Stimulated activated CD8-positive, alpha-beta memory T cell treated with anti-CD3 and anti-CD28 coated beads, Interleukin-12 subunit alpha, Interleukin-12 subunit beta, amount 100 ng/mL, for 4 hours (primary cell): ENCODE results near the gene MICAL3.

Source experiments
- DNase-seq: peaks from one replicate; pipeline ENCODE4 v3.0.0-alpha.2; 2020; ENCODE audit warnings: low read depth

The MICAL3 gene

DNA sequence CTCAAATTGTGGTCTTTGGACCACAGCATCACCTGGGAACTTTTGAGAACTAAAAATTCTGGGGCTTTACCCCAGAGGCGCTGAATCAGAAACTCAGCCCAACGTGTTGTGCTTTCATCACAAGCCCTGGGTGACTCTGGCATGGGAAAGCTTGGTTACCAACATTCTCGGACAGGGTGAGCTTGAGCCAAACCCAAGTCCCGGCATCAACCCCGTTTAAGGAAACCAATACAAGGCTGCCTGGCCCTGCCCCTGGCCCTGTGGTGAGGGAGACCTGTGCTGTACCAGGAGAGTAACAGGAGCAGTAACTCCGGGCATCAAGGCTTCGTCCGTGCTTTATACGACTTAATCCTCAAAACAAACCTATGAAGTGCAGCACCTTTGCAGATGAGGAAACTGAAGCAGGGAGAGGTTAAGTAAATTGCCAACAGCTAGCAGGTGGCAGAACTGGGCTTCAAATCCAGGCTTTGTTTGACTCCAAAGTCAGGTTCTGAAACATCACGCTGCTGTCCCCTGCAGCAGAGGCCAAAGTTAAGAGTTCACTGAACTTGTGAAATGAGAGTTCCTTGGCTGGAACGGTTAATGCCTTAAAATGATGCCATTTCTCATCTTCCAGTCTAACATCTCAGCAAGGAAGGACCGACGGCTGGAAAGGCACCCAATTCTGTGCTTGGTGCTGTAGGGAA, 186.0 kb downstream of the MICAL3 start:
- DNase-seq: no peak

DNA sequence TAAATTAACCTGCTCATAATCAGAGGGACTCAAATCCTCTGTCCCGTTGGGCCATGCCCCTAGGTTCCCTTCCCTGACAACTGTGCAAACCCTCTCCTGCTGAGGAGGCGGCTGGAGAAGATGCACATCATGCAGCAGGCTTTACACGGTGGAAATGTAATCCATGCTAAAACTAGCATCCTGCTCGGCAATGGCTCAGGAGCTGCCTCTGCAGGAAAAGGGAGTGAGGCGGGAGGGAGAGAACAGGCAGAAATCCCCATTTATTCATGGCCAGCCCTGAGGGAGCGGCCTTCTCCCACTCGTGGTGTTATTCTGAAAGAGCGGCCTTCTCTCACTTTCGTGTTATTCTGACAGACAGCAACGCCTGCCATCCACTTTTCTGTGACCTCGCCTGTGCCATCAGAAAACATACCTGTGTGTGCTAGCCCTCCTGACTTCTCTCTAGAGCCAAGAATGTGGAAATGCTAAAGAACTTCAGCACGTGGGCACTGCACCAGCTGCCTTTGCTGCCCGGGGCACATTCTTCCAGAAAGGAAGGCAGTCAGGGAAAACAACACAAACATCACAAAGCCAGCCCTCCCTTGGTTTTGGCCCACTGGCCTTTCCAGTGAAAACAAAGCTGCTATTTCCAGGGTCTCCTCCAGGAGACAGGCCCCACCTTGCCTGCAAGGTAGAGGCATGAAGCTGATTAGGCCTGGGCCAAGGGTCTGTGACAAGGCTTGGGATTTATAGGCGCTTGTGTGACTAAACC, 187.2 kb downstream of the MICAL3 start:
- DNase-seq: no peak

DNA sequence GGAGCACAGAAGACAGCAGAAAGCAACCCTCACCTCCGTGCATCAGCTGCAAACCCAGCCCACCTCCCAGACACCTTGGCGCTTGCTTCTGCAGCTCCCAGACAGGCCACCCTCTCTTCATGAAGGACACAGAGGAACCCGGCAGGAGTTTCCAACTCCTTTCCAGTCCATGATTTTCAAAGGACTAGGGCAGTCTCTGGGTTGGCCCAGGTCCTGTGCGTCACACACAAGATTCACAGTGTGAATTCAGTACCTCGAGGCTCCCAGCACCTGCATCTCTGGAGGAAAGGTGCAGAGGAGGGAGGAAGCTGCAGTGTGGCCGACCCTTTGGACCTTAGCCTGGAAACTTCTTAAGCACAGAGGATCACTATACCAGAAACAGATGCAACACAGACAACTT, 189.1 kb downstream of the MICAL3 start:
- DNase-seq: no peak

DNA sequence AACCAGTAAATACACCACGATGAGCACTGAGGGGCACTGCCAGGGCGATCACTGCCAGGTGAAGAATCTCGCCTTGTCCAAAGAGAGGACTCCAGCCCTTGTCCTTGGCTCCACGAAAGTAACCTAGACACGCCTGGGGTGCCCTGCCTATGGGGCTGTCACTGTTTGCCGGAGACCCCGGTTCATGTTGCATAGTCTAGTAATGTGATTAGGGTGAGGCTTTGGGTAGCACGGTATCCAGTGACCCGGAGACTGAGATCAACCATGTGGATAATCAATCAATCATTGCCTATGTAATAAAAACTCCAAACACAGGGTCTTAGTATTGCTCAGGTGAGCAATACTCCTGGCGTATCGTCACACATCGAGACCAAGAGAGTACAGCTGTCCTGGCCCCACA, 190.9 kb downstream of the MICAL3 start:
- no peak for DNase-seq

DNA sequence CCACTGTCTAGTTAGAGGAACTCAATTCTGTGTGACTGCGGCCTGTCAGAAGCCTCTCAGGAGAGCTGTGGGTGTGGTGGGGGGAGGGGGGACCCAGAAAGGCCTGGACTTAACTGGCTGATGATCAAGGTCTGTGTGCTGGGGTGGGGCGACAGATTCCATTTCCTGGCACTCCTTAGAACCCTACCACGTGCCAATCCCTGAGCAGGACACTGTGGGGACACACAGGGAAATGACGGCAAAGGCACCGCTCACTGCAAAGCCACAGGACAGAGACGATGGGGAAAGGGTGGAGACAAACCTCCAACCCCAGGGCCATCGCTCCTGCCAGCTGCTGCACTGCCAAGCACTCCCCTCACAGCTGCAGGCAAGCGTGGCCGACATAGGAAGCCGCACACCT, 191.7 kb downstream of the MICAL3 start:
- DNase-seq: no peak

DNA sequence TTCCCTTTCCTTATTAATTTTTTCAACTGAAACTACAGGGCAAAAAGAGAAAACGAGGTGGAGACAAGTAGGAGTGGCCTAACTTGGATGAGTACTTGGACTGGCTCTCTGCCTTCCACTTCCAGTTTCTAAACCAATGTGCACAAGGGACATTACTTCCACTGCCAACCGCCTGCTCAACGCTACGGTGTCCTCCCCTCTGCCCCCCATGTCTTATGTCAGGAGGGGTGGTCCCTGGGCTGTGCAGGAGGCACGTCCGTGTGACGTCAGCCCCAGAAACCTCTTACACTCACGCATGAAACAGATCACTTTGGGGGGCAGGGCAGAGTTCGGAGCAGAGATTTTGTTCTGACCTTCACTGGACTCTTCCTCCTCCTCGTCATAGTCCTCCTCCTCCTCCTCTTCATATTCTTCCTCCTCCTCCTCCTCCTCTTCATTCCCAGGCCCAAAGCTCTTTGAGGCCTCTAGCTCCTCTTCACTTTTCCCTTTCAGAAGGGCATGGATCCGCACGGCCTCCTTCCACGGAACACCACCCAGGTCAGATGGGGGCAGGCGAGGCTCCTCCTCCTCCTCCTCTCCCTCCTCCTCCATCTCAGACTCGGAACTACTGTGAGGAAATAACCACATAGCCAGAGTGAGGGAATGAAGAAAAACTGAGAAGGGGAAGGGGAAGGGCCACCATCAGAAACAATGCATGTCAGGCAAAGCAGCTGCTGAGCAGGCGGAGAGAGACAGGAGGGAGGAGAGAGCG, 192.7 kb downstream of the MICAL3 start:
- DNase-seq: no peak

DNA sequence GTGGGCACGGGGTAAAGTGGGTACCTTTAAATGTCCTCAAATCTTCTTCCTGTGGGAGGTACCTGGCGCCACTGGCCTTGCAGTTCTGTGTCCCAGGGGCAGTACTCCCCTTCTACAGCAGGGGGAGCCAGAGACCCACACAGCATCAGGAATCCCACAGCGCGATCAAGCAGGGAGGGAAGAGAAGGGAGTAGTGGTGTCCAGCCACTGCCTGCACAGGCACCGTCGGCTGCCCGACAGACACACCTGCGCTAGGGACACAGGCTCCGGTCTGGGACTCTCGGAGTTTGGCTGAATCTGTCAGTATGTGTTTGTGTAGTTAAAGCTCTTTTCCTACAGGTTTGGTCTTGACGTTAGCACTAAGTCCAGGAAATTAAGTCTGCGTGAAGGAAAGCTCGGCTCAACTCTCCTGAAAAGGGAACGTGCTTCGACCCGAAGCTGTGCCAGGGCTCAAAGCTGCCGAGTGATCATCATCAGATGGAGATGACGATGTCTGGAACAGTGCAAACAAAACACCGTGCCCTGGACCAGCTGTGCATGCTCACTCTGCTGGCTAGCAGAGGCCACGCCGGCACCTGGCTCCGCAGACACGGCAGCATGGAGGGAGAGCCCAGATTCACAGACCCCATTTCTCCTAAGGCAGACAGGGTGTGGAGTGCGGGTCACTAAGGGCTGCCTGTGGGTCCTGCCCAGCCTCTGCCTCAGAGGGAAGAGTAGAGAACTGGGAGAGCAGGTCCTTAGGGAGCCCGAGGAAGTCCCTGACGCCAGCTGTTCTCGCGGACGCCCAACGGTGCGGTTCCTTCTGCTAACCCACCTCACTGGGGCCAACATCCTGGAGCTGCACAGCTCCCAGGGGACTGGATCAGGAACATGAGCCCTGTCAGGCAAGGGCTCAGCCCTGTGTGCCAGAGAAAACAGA, 194.1 kb downstream of the MICAL3 start:
- DNase-seq: peak; percentile 59

DNA sequence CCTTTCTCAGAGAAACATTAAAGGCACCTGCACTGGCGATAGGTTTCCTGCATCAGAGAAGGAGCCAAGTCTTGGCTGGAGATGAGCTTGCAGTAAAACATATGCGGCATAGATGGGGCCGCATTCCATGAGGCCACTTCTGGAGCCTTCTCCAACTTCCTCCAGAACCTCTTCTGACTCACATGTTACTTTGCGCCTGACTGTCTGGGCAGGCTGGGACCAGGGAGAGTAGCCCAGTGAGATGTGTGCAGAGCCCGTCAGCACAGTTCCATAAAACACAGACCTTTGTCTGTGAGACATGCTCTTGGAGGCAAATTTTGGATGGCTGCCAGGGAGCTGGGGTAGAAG, 194.7 kb downstream of the MICAL3 start:
- DNase-seq: no peak

DNA sequence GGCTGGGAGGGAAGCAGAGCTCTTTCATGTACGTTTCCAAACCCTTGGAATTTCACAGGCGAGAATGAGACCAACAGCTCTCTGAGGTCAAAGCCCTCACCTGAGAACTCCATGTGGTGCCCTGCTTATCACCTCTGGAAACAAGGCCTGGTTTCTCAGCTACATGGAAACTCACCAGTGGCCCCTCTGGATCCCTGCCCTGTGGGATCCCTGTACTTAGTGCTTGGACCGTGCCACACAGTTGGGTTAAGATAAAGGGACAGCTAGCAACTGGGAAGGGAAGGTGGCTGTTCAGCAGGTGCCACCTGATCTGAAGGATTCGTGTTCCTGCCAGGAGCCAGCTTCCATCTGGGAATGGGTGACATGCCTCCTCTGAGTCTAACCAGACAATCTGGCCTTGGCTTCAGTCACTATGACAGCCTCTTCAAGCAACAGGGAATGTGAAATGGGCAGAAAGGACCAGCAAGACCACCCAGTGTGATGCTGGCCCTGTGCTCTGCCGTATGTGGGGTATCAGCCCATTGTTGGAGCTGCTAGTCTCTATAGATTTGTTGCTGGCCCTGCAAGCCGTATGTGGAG, 195.8 kb downstream of the MICAL3 start:
- no peak for DNase-seq

DNA sequence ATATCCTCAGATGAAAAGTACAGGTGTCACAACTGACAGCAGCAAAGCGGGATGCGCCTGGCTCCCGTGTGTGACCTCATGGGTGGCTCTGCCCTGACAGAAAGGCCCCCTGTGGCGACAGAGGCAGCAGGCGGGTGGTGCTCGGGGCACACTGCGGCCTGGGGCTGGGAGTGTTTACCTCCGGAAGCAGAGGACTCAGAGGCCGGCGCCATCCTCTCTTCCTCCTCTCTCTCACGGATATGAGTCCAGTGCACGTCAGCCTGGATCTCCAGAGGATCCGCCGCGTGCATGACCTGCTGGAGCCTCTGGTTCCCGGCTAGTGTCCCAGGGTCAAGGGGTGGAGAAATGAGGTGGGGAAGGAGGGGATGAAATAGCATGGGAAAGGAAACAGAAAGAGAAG, 196.9 kb downstream of the MICAL3 start:
- DNase-seq: no peak

DNA sequence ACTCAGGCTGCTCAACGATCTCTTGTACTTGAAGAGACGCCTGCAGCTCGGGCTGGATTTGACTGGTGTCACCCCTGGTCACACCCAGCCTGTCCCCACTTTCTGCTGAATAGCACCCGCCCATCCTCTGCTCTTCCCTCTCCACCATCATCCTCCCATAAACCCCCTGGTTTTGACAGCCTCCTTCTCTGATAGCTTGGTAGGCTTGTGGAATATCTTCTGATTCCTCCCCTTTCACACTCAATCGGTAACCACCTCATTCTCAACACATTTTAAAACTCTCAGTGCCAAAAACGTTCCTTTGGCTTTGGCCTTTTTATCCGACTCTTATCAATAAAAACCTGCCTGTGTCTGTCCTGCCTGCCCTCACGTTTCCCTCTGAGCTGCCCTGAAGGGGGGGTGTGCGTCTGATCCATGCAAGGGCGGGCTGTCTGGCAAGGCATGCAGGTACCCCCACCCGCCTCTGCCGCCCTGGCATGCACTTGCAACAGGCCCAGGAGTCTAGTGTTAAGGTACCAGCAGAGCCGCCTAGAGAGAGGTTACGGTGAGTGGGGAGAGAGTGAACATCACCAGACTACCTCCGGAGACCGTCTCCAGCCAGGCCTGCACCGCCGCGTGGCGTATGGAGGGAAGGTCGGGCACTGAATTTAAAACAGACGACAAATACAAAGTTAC, 198.3 kb downstream of the MICAL3 start:
- no peak for DNase-seq

DNA sequence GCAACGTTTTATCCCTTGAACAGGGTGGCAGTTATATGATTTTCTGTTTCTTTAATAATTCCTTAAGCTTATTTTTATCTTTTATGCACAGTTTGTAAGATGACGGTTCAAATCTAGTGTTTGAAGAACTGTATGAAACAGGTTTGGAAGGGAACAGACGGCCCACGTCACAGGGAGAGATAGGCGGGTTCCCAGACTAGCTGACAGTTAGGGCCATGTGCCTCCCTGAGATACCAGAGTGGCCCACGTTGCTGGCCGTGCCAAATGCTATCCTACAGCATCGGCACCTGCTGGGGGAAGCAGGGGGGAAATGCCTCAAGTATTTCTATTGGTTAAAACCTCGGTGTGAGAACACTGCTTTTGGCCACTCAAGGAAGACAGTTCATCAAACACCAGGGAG, 199.9 kb downstream of the MICAL3 start:
- DNase-seq: no peak

DNA sequence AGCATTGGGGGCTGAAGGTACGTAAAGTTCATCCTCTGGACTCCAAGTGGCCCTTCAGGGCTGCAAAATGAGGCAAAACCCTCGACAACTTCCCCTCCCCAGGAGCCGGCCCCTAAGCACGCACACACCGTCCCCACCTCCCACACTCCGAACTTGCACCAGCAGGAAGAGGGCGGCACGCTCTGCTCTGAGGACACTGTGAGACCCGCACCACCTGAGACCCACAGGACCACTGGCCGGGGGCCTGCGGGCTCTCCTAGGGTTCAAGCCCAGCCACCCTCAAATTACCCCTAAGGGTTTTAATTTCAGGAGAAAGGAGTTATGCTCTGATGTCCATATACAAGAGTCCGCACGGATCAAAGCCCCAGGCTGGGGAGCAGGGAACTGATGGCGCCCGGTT, 200.4 kb downstream of the MICAL3 start:
- DNase-seq: no peak

DNA sequence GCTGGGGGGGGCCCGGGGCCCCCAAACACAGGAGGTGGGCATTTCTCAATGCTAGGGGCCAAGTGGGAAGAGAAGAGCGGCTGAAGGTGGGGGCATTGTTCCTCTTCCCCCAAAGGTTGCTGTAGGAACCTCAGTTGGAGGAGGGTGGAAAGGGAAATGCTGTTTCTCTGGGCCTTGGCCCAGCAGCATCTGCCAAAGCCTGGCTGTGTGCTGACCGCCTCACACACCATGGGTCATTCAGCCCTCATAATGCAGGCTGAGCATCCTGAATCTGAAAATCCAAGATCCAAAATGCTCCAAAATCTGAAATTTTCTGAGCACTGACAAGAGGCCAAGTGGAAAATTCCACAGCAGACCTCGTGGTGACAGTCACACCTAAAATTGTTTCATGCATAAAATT, 201.1 kb downstream of the MICAL3 start:
- no peak for DNase-seq

DNA sequence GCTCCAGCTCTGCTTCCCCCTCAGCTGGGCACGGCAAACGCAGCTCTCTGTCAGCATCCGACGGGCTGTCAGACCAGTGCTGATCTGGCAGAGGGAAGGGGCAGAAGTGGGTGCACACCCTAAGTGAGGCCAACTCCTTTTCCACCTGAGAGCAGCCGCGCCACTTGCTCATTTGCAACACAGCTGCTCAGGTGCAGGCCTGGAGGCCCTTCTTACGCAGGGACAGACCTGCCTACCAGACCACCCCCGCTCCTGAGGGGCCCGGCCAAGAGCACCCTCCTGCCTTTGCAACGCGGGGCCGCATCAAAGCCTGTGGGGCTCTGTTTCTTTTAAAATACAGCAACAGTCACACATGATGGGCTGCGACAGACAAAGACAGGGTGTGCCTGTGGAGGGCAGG, 202.3 kb downstream of the MICAL3 start:
- DNase-seq: no peak

DNA sequence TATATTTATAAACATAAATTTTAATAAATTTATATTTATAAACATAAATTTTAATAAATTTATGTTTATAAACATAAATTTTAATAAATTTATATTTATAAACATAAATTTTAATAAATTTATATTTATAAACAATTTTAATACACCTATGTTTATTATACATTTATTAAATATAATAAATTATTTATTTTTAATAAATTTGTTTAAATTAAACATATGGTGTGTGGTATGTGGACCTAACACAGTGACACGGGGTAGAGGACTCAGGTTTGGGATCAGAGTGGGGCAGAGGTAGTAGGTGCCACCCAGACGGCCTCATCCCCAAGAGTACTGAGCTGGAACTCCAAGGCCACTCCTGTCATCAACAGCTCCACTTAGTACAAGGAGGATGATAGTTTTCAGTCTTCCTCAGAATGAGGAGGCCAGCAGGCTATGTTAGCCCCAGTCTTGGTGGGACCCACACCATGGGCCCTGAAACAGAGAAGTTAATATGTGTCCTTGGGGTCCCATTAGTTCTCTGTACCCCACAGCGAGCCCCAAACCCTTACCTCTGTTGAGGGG, 203.4 kb downstream of the MICAL3 start:
- no peak for DNase-seq

DNA sequence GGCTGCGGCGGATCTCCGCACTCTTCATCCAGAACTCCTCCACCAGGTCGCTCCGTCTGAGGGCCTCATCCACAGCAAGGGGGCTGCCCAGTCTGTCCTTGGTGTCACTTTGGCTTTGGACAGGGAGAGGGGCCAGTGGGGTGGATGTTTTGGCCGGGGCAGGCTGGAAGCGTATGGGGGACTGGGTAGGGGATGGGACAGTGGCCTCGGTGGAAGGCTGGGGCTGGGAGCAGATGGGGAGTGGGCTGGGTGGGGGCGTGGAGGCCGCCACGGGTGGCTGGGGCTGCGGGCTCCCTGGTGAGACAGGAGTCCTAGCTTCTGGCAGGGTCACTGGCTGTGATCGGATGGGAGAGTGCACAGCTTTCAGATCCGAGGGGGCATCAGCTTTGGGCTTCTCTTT, 205.7 kb downstream of the MICAL3 start:
- no peak for DNase-seq

DNA sequence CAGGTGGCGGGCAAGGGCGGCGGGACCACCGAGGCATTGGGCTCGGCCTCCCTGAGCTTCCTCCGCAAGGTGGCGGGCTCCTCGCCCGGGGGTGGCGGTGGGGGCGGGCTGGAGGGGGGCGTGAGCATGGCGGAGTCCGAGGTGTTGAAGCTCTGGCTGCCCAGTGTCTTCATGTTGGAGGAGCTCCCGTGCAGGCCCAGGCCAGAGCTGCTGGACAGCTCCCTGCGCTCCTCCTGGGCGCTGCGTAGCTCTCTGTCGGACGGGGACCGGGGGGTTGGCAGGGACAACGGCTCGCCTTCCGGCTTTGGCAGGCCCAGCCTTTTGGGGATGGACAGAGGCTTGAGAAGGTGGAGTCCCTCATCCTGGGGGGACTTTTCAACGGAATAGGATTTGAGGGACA, 206.2 kb downstream of the MICAL3 start:
- DNase-seq: no peak

DNA sequence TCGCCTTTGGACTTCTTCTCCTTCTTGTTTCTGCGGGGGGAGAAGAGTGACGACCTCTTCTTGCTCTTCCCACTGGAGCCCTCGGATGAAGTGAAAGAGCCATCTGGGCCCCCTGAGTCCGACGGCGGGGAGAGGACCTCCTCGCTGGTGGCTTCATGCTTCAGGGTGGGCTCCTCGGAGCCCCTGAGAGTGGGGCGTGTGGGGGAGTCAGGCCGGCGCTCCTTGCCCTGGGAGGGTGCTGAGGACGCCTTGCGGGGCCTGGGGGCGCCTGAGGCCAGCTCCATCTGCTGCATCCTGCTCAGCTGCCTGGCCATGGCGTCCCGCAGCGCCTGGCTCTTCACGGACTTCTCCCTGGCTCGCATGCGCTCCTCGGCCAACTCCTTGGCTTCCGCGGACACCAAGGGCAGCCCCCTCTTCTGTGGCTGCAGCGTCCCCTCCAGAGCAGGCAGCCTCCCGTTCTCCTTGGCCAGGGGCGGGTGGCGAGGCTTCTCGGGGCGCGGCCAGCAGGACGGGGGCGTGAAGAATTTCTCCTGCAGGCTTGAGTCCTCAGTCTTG, 206.8 kb downstream of the MICAL3 start:
- DNase-seq: no peak

DNA sequence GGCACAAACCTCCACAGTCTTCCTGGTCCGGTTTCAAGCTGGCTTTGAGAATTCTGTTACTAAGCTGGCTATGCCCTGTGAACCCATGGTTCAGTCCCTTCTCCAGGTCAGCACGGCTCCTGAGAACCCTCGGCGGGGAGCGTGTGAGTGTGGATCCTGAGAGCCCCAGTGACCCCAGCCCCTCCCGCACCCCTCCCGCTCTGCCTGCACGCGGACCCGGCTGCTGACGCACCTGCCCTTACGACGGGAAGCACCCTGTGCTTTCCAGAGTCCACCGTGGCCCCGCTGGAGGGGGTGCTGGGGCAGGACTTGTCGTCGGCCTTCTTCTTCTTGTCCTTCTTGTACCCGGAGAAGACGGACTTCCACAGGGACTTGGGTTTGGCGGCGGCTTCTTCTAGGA, 207.3 kb downstream of the MICAL3 start:
- no peak for DNase-seq

DNA sequence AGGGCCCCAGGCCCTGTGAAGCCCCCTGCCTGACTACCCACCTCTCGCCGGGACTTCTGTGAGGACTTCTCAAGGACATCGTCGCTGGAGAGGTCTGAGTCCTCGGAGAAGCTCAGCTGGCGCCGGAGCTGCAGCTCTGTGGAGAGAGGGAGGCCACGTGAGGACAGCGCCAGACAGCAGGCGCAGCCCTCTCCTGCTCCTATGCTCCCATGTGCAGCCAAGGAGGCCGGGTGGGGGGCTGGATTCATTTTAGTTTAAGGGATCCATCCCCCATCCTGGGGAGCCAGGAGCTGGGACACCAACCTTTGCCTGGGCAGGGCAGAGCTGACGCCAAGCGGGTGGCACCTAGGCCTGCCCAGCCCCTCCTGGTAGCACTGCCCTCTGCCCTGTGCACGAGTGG, 207.7 kb downstream of the MICAL3 start:
- DNase-seq: no peak
